Left lung (tissue), 10 donors: ENCODE measurements around the gene MAFB. TPM values are rescaled to one million over a fixed set of nuclear protein-coding genes. Genes with fewer than 3 reads are reported as not detected.

ENCODE experiments used
- ATAC-seq: fragments of 200-7000 bp; cut with Tn5 transposase; one replicate; pipeline ENCODE4 v1.9.1; 2020; ENCODE audit warnings: moderate library complexity
- DNase-seq, 4 donors: peaks; one replicate each; pipeline ENCODE4 v3.0.0-alpha.2; 2013 to 2020
- H3K27ac ChIP-seq, 2 donors: fragments of 200-600 bp; sonication (generic) in 1 of 2; one replicate each; pipeline versions ENCODE4 v1.5.0 to v1.8.0; 2020 to 2021
- H3K27me3 ChIP-seq, 2 donors: fragments of 200-600 bp; sonication (generic) in 1 of 2; one replicate each; pipeline versions ENCODE4 v1.5.0 to v1.8.0; 2020 to 2021
- H3K36me3 ChIP-seq, 2 donors: fragments of 200-600 bp; sonication (generic) in 1 of 2; one replicate each; pipeline versions ENCODE4 v1.5.0 to v1.8.0; 2020 to 2021
- H3K4me1 ChIP-seq, 2 donors: fragments of 200-600 bp; one replicate each; pipeline ENCODE4 v1.8.0; 2021
- H3K4me3 ChIP-seq, 2 donors: fragments of 200-600 bp; sonication (generic) in 1 of 2; one replicate each; pipeline versions ENCODE4 v1.5.0 to v1.8.0; 2020 to 2021; ENCODE audit warnings: mild to moderate bottlenecking in 1 of 2
- H3K9me3 ChIP-seq, 2 donors: fragments of 200-600 bp; sonication (generic) in 1 of 2; one replicate each; pipeline versions ENCODE4 v1.5.0 to v1.8.0; 2020 to 2021
- intact Hi-C, 2 donors: fragments of 100-400 bp; cut with DNase I; formaldehyde crosslinking; loops; one replicate each; pipeline versions ENCODE4 v1.11.2 to v1.14.2; 2022
- polyA plus RNA-seq, 6 donors: library from polyadenylated mRNA; unstranded; fragments of 120-200 nt; gene quantifications; one replicate each; pipeline ENCODE4 v1.2.1, GENCODE V29; 2013; ENCODE audit not compliant: insufficient read length in 6 of 6
- total RNA-seq, 2 donors: library from RNA; stranded (reverse); fragmentation: NEBNext Ultra II Directional; extraction: Animal tissue kit (Norgen Biotek cat#: 25700); gene quantifications; one replicate each; pipeline ENCODE4 v1.2.1, GENCODE V29; 2021
- TF ChIP-seq, protein P1 (sequence below), 2 donors: fragments of 200-600 bp; sonication (generic) in 1 of 2; IDR thresholded peaks; one replicate each; pipeline versions ENCODE4 v1.5.0 to v1.8.0; 2021; ENCODE audit warnings: antibody characterized with exemption in 2 of 2
- donor health status: DM: no; HTN: yes; CAD: no.
- donor health status: DM: no; HTN: no; CAD: no.

Gene MAFB
- total and polyA plus RNA-seq, 8 donors, result 9.8 to 111 (median 12.3) TPM

DNA sequence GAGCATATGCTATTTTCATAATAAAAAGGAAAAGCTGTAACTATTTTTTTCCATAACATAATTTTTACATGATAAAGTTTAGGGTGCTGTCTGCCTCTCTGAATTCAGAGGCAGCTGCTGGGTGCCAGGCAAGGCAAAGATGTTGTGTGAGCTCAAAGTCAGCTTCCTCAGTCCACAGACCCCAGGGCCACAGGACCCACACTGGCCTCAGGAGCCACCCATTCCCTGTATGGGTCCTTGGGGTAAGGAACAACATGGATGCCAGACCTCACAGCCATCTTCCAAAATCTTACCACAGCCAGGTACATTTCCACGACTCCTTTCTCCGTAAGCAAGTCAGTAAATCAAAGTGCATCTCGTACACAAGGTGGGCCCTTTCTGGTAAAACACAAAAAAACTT, 16.4 kb upstream of the MAFB start:
- DNase-seq, result no peak
- H3K9me3 ChIP-seq, result no peaks in the 10 kb centered on the region
- H3K27ac ChIP-seq, result no peak overlapping the region
- TF ChIP-seq, protein P1, sequence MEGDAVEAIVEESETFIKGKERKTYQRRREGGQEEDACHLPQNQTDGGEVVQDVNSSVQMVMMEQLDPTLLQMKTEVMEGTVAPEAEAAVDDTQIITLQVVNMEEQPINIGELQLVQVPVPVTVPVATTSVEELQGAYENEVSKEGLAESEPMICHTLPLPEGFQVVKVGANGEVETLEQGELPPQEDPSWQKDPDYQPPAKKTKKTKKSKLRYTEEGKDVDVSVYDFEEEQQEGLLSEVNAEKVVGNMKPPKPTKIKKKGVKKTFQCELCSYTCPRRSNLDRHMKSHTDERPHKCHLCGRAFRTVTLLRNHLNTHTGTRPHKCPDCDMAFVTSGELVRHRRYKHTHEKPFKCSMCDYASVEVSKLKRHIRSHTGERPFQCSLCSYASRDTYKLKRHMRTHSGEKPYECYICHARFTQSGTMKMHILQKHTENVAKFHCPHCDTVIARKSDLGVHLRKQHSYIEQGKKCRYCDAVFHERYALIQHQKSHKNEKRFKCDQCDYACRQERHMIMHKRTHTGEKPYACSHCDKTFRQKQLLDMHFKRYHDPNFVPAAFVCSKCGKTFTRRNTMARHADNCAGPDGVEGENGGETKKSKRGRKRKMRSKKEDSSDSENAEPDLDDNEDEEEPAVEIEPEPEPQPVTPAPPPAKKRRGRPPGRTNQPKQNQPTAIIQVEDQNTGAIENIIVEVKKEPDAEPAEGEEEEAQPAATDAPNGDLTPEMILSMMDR (IDR thresholded peaks at IDR 0.05), result no peak
- ATAC-seq, result no peak
- H3K4me1 ChIP-seq, result no peaks in the 10 kb centered on the region
- peaks cover 0 to under 1% of the 10 kb centered on the region in 2 donors for H3K27me3 ChIP-seq
- no peaks in the 10 kb centered on the region for H3K36me3 ChIP-seq
- intact Hi-C loops, result no loop called here
- no peak overlapping the region for H3K4me3 ChIP-seq

DNA sequence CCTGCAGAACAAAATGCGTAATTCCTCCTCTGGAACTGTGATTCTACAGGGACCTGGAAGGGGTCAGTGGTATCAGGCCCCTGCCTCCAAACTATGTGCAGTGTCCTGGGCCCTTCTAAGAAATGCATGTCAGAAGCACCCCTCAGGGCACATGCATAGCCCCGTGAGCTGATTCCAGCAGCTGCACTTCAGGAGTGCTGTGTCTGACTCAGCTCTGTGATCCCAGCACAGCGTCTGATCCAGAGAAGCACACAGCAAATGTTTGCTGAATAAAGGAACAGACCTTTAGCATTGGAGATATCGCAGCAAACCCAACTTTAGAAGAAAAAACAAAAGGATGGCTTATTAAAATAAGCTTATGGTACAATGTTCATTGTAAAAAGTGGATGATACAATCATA, 15.8 kb upstream of the MAFB start:
- Histone ChIP-seq H3K9me3 (no peaks in the 10 kb centered on the region), H3K27ac (no peak overlapping the region), H3K27me3 (no peaks in the 10 kb centered on the region), H3K36me3 (no peaks in the 10 kb centered on the region), H3K4me3 (no peak overlapping the region), H3K4me1 (no peaks in the 10 kb centered on the region)
- DNase-seq (no peak), ATAC-seq (no peak)
- TF ChIP-seq, protein P1 (IDR thresholded peaks at IDR 0.05), result no peak
- intact Hi-C loops, result no loop called here

DNA sequence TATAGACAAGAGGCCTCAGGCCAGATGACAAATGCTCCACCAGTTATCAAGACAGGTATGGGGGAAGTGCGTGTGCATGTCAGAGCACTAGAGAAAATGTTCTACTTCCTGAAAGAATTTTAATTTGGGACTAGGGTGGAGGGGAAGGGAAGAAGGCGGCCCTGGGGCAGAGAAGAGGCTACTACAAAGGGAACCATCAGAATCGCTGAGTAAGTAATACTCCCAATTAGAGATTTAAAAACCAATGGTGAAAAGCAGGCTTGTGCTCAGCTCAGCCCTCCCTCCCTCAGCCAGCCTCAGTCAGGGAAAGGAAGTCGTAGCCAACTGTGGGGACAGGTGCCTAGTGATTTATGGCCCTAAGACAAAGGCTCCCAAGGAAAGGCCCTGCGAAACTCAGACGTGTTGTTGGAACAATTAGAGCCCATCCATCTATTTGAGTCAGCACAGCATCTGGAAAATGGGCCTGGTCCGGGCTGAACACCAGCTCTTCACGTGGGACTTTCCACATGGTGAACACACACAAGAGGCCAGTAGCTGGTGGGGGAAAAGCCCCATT, 15.0 kb upstream of the MAFB start:
- Histone ChIP-seq H3K4me3 (no peak overlapping the region), H3K27me3 (no peaks in the 10 kb centered on the region), H3K9me3 (no peaks in the 10 kb centered on the region), H3K27ac (no peak overlapping the region), H3K36me3 (no peaks in the 10 kb centered on the region), H3K4me1 (no peaks in the 10 kb centered on the region)
- DNase-seq (no peak), ATAC-seq (no peak)
- TF ChIP-seq, protein P1 (IDR thresholded peaks at IDR 0.05), result no peak
- intact Hi-C loops, result no loop called here

DNA sequence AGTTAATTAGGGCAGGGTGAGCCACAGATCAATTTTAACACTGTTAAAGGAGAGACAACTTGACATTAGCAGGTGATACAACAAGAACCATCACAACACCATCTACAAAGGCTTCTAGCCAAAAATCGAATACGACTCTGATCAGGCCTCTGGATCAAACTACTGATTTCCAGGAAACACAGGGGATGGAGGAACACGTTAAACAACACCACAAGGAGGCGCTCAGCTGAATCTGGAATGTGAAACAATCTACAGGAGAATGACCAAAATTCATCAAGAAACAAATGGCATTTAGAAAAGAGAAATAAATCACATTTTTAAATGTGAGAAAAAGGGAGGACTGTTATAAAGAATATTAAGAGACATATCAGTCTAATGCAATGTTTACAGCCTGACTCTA, 13.5 kb upstream of the MAFB start:
- ATAC-seq (no peak), DNase-seq (no peak)
- TF ChIP-seq, protein P1 (IDR thresholded peaks at IDR 0.05), result no peak
- peaks cover 0 to 4% of the 10 kb centered on the region in 2 donors for H3K4me1 ChIP-seq
- no peak overlapping the region for H3K4me3 ChIP-seq
- no peaks in the 10 kb centered on the region for H3K36me3 ChIP-seq
- no peak overlapping the region for H3K27ac ChIP-seq
- intact Hi-C loops, result no loop called here
- no peaks in the 10 kb centered on the region for H3K9me3 ChIP-seq
- H3K27me3 ChIP-seq, result no peaks in the 10 kb centered on the region

DNA sequence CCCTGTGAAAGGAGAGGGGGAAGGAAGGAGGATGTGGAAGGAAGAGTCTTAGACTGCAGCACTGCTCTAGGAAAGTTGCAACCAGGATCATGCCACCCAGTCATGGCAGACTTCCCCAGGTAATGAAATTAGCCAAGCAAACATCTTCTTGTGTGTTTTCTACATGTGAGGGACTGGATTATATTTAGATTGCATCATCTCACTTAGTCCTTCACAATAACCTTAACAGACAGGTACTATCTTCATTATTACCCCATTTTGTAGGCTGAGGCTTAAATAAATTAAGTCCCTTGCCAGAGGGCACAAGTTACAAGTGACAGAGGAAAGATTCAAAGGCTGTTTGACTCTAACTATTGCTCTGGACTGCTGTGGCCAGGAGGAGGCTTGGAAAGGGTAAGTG, 9.7 kb upstream of the MAFB start:
- DNase-seq (no peak), ATAC-seq (no peak)
- Histone ChIP-seq H3K27me3 (peaks cover 5 to 35% of the 10 kb centered on the region in 2 donors), H3K4me1 (peaks cover 0 to 4% of the 10 kb centered on the region in 2 donors), H3K27ac (no peak overlapping the region), H3K36me3 (no peaks in the 10 kb centered on the region), H3K4me3 (no peak overlapping the region), H3K9me3 (no peaks in the 10 kb centered on the region)
- TF ChIP-seq, protein P1 (IDR thresholded peaks at IDR 0.05), result no peak
- intact Hi-C loops, result no loop called here
